ENCODE results near the gene FUT1. TPM values are rescaled to one million over a fixed set of nuclear protein-coding genes. Genes with fewer than 3 reads are reported as not detected.

Gene FUT1
- total RNA-seq, 4 donors from 2014 or later, result 0.27 to 1.00 (median 0.58) TPM

GRCh38 chr19:48726556-48726955 is 25.9 kb downstream of the FUT1 start:
- in situ Hi-C loops (cut with MboI; ENCODE audit: low pct_ligation_motif_present in 1 of 4, low pct_unique_long_range_greater_than_20kb in 1 of 4, low sequenced_read_pairs in 3 of 4), result no loop called here
- peaks cover 6% of the 10 kb centered on the region for H3K27me3 ChIP-seq
- no peaks in the 10 kb centered on the region for H3K36me3 ChIP-seq
- 67 to 73% methylated on average over 1 to 2 of the region's 2 CpGs for WGBS, 2 donors (ENCODE audit: low coverage in 1 of 2)
- H3K4me3 ChIP-seq, result no peak overlapping the region
- peaks cover 0 to 8% (median 0%) of the 10 kb centered on the region in 4 donors for H3K4me1 ChIP-seq
- H3K9me3 ChIP-seq, result no peaks in the 10 kb centered on the region
- no peak for TF ChIP-seq POLR2AphosphoS5 (IDR thresholded peaks at IDR 0.05)
- no peak for TF ChIP-seq POLR2A (IDR thresholded peaks at IDR 0.05)
- no peak for TF ChIP-seq CTCF (IDR thresholded peaks at IDR 0.05)
- no peak for TF ChIP-seq EP300 (IDR thresholded peaks at IDR 0.05; ENCODE audit: low read depth)
- intact Hi-C loops (cut with DNase I; ENCODE audit: low total_unique reads), result no loop called here
- peak overlapping the region in 2 of 4 donors; percentile 50 to 60 for H3K27ac ChIP-seq
- DNase-seq, result no peak

- intact Hi-C loops (cut with DNase I; ENCODE audit: low total_unique reads) (no loop called here), in situ Hi-C loops (cut with MboI; ENCODE audit: low pct_ligation_motif_present in 1 of 4, low pct_unique_long_range_greater_than_20kb in 1 of 4, low sequenced_read_pairs in 3 of 4) (no loop called here)
- Histone ChIP-seq H3K36me3 (no peaks in the 10 kb centered on the region), H3K4me1 (peaks cover 3 to 16% (median 5%) of the 10 kb centered on the region in 4 donors), H3K4me3 (no peak overlapping the region), H3K9me3 (no peaks in the 10 kb centered on the region), H3K27ac (peak overlapping the region; percentile 26 to 60 (median 54)), H3K27me3 (no peaks in the 10 kb centered on the region)
- peak; percentile 39 for DNase-seq
- 31 to 51% methylated on average over 6 to 11 of the region's 11 CpGs for WGBS, 2 donors (ENCODE audit: low coverage in 1 of 2)
- peak in 2 of 3 donors; percentile 17 to 27 for TF ChIP-seq POLR2AphosphoS5 (IDR thresholded peaks at IDR 0.05)
- TF ChIP-seq EP300 (IDR thresholded peaks at IDR 0.05; ENCODE audit: low read depth), result peak; percentile 4
- TF ChIP-seq POLR2A (IDR thresholded peaks at IDR 0.05), result no peak
These were observed 27.4 kb downstream of the FUT1 start for GRCh38 chr19:48724796-48725753.

GRCh38 chr19:48722196-48722708 is 30.2 kb downstream of the FUT1 start:
- DNase-seq, result no peak
- 36 to 74% methylated on average over 3 to 11 of the region's 11 CpGs for WGBS, 2 donors (ENCODE audit: low coverage in 1 of 2)
- H3K27me3 ChIP-seq, result no peaks in the 10 kb centered on the region
- H3K4me1 ChIP-seq, result peaks cover 4 to 23% (median 7%) of the 10 kb centered on the region in 4 donors
- H3K9me3 ChIP-seq, result no peaks in the 10 kb centered on the region
- H3K27ac ChIP-seq, result no peak overlapping the region
- no peak overlapping the region for H3K4me3 ChIP-seq
- intact Hi-C loops (cut with DNase I; ENCODE audit: low total_unique reads) (no loop called here), in situ Hi-C loops (cut with MboI; ENCODE audit: low pct_ligation_motif_present in 1 of 4, low pct_unique_long_range_greater_than_20kb in 1 of 4, low sequenced_read_pairs in 3 of 4) (no loop called here)
- H3K36me3 ChIP-seq, result no peaks in the 10 kb centered on the region
- no peak for TF ChIP-seq CTCF (IDR thresholded peaks at IDR 0.05)
- no peak for TF ChIP-seq POLR2AphosphoS5 (IDR thresholded peaks at IDR 0.05)

GRCh38 chr19:48720613-48721296 is 31.7 kb downstream of the FUT1 start:
- peak; percentile 99 for DNase-seq
- Histone ChIP-seq H3K4me3 (peak overlapping the region; percentile 8 to 67 (median 43)), H3K27ac (peak overlapping the region; percentile 81 to 88 (median 86)), H3K27me3 (no peaks in the 10 kb centered on the region), H3K4me1 (peaks cover 7 to 36% (median 19%) of the 10 kb centered on the region in 4 donors), H3K36me3 (no peaks in the 10 kb centered on the region), H3K9me3 (no peaks in the 10 kb centered on the region)
- 0 to 13% methylated on average over 1 to 42 of the region's 42 CpGs for whole genome bisulfite sequencing, 2 donors (ENCODE audit: low coverage in 1 of 2)
- no peak for TF ChIP-seq EP300 (IDR thresholded peaks at IDR 0.05; ENCODE audit: low read depth)
- TF ChIP-seq POLR2AphosphoS5 (IDR thresholded peaks at IDR 0.05), result peak in 2 of 3 donors; percentile 36 to 50
- intact Hi-C loops (cut with DNase I; ENCODE audit: low total_unique reads), result no loop called here
- in situ Hi-C loops (cut with MboI; ENCODE audit: low pct_ligation_motif_present in 1 of 4, low pct_unique_long_range_greater_than_20kb in 1 of 4, low sequenced_read_pairs in 3 of 4), result no loop called here

GRCh38 chr19:48720251-48720612 is 32.2 kb downstream of the FUT1 start:
- TF ChIP-seq CTCF (IDR thresholded peaks at IDR 0.05), result no peak
- no peaks in the 10 kb centered on the region for H3K36me3 ChIP-seq
- DNase-seq, result no peak
- intact Hi-C loops (cut with DNase I; ENCODE audit: low total_unique reads), result no loop called here
- in situ Hi-C loops (cut with MboI; ENCODE audit: low pct_ligation_motif_present in 1 of 4, low pct_unique_long_range_greater_than_20kb in 1 of 4, low sequenced_read_pairs in 3 of 4), result no loop called here
- WGBS, 2 donors (ENCODE audit: low coverage in 1 of 2), result 24 to 46% methylated on average over 7 to 12 of the region's 12 CpGs
- H3K4me3 ChIP-seq, result peak overlapping the region in 2 of 4 donors; percentile 40 to 67
- no peaks in the 10 kb centered on the region for H3K27me3 ChIP-seq
- peak overlapping the region; percentile 81 to 88 (median 86) for H3K27ac ChIP-seq
- H3K4me1 ChIP-seq, result peaks cover 13 to 36% (median 24%) of the 10 kb centered on the region in 4 donors
- no peaks in the 10 kb centered on the region for H3K9me3 ChIP-seq
